HG03571 (cell line): ENCODE measurements around the gene C9orf72.
"Not testable (repeated sequence)": the region's sequence is repeated elsewhere in the genome, so short reads cannot be mapped to it uniquely, and the experiment has no call there.

ENCODE experiments used
- ATAC-seq: cut with Tn5 transposase; IDR thresholded peaks from one replicate; pipeline ENCODE4 v1.9.1; 2021; ENCODE audit not compliant: unreplicated experiment

Gene C9orf72, protein sequence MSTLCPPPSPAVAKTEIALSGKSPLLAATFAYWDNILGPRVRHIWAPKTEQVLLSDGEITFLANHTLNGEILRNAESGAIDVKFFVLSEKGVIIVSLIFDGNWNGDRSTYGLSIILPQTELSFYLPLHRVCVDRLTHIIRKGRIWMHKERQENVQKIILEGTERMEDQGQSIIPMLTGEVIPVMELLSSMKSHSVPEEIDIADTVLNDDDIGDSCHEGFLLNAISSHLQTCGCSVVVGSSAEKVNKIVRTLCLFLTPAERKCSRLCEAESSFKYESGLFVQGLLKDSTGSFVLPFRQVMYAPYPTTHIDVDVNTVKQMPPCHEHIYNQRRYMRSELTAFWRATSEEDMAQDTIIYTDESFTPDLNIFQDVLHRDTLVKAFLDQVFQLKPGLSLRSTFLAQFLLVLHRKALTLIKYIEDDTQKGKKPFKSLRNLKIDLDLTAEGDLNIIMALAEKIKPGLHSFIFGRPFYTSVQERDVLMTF

DNA sequence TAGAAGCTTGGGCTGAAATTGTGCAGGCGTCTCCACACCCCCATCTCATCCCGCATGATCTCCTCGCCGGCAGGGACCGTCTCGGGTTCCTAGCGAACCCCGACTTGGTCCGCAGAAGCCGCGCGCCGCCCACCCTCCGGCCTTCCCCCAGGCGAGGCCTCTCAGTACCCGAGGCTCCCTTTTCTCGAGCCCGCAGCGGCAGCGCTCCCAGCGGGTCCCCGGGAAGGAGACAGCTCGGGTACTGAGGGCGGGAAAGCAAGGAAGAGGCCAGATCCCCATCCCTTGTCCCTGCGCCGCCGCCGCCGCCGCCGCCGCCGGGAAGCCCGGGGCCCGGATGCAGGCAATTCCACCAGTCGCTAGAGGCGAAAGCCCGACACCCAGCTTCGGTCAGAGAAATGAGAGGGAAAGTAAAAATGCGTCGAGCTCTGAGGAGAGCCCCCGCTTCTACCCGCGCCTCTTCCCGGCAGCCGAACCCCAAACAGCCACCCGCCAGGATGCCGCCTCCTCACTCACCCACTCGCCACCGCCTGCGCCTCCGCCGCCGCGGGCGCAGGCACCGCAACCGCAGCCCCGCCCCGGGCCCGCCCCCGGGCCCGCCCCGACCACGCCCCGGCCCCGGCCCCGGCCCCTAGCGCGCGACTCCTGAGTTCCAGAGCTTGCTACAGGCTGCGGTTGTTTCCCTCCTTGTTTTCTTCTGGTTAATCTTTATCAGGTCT is at the start of gene C9orf72:
TSS of gene C9orf72 (minus strand) at position 564 of the 716 bp plus-strand sequence. CDS start 6,361 bp downstream, outside the sequence.
- peak; percentile 63 for ATAC-seq

DNA sequence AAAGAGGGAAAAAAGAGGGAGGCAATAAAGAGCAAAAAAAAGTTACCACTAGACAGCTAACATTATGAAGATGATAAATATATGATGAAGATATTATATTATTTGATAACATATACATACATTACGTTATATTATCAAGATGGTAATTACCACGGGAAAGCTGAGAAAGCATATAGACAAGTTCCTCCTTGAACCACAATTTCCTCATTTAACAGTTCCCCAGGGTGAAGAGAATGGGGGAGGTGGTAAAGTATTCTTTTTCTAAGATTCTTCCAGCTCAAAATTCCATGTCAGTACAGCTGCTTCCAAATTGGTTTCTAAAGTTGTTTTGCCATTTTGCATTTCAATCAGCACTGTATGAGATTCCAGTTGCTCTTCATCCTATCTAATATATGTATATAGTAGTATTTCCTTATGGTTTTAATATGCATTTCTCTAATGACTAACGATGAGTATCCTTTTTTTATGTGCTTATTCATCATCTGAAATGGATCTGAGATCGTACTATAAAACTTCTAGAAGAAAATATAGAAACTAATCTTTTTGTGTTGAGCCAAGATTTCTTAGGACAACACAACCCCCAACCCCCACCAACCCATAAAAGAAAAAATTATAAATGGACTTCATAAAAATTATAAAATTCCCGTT is 49.5 kb upstream of the C9orf72 start:
- no peak for ATAC-seq

DNA sequence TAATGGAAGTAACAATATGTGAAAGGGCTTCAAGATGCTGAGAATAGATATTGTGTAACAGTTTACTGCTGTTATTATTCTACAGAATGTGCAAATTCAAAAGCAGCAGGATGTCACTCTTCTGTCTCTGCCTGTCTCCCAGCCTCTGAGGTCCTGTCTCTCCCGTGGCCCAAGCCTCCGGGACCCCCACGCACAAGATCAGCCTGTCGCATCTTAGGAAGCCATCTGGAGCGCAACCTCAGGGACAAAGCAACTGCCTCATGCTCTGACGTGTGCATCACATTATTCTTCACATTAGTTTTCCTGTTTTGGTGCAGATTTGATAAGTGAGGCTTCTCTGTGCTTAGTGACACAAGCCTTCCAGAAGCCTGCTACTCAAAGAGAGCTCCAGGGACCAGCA is 46.5 kb upstream of the C9orf72 start:
- no peak for ATAC-seq

DNA sequence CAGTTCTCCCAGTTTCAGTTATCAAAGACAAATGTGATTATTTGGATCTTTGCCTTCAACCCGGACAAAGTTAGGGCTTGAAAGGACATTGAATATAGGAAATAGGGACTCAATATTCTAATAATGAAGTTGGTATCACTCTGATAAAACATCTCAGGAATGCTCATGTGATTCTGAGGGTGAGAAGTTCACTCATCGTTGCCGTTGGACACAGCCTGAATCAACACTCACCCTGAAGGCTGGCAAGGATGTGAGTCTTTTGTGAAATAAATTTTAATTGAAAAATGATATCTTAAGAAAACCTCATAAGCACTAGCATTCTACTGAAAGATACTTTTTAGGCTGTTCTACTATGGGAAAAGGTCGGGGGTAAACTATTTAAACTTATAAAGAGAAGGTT is 44.8 kb upstream of the C9orf72 start:
- ATAC-seq: no peak

DNA sequence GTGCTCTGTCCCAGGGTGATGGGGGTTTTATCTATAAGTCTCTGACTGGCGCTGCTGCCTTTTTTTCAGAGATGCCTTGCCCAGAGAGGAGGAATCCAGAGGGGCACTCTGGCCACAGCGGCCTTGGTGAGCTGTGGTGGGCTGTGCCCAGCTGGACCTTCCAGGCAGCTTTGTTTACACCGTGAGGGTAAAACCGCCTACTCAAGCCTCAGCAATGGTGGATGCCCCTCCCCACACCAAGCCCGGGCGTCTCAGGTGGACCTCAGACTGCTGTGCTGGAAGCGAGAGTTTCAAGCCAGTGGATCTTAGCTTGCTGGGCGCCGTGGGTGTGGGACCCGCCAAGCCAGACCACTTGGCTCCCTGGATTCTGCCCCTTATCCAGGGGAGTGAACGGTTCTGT is 41.3 kb upstream of the C9orf72 start:
- no peak for ATAC-seq

DNA sequence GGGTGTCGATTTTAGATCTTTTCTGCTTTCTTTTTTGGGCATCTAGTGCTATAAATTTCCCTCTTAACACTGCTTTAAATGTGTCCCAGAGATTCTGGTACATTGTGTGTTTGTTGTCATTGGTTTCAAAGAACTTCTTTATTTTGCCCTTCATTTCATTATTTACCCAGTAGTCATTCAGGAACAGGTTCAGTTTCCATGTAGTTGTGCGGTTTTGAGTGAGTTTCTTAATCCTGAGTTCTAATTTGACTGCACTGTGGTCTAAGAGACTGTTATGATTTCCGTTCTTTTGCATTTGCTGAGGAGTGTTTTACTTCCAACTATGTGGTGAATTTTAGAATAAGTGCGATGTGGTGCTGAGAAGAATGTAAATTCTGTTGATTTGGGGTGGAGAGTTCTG is 38.8 kb upstream of the C9orf72 start:
- ATAC-seq: not testable (repeated sequence)

DNA sequence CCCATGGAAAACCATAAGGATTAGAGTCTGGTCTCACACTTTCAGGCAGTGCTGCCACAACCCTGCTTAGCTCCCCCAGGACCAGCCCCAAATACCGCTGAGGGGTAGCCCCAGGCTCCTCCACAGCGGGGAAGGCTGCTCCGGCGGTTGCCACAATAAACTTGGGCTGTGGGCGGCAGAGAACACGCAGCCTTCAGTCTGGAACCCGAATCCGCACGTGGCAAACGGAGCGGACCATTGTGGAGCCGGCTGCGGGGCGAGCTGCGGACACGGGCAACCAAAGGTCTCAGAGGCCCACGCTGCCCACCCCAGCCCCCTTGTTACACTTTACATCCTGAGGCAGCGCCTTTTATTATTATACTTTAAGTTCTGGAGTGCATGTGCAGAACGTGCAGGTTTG is 37.3 kb upstream of the C9orf72 start:
- no peak for ATAC-seq

DNA sequence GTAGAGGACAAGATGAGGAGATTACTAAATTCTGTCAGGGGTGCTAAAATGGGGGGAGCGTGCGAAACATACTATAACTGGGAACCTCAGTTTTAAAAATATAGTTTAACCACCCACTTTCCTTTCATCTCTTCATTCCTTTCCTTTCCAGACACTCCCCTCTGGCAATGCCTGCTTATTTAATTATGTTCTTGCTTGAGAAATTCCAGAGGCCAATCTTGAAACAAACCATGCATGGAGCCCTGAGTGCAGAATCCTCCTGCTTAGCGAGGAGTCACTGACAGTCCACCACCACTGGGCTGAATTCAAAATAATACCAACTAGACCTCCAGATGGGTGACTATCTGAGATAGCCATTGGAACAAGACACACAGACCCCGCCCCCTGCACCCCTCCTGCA is 29.7 kb upstream of the C9orf72 start:
- no peak for ATAC-seq

DNA sequence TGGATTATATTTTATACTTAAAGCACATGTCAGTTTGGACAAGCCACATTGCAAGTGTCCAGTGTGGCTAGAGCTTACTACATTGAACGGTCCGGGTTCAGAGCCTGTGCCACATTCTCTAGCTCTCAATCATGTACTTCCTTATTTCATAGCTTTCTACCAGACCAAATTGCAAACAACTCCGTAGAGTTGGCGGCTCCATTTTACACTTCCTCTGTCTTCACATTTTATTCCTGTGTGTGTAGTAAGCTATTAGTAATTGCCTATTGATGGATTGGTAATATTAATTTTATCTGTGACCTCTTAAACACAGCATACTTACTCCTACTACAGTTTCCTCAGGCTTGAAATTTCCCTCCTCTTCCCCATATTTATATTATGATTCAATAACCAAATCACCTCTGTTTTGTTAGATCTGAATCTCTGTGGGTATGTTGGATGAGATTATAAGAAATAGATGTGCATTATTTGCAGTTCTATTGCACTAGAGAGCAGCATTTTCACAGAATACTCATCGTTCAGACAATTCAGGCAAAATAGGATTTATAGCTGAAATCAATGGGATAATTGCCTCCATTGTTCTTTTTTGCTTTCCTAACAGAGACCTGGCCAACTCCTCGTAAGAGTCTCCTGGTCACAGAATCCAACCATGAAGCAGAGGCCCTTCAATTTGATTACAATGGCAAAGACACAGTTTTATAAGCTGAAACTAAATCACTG is 29.0 kb upstream of the C9orf72 start:
- ATAC-seq: no peak

DNA sequence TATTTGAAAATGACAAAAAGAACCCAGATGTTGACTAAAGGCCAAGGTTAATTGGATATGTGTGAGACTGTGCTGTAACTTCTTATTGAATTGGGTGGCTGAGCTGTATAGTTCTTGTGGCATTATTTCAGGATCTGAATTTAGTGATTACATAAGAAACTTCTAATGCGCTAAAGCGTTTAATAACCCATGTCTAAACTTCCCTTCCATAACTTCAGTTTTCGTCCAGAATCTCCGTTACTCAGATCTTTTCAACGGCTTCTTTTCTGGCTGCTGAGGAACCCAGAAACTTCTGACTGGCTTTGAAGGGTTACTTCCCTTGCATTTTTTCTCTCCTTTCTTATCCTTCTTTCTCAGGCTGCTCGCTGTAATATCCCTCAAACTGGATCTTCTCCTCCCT is 28.1 kb upstream of the C9orf72 start:
- ATAC-seq: no peak

DNA sequence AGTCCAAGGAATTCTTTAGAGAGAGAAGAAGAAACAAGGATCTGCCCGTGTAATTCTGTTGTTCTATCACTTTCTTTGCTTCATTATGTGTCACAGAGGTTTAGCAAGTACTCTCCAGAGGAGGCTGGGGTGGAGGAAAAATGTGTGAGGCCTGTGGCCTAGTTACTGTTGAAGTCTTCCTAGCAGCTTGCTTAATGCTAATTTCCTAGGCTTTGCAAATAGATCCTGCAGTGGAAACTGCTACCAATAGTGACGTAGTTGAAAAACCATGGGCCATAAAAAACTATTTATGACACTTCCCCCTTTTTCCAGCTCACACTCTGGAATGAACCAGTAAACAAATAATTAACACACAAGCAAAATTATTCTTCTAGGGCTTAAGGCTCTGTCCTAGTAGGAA is 27.0 kb upstream of the C9orf72 start:
- no peak for ATAC-seq

DNA sequence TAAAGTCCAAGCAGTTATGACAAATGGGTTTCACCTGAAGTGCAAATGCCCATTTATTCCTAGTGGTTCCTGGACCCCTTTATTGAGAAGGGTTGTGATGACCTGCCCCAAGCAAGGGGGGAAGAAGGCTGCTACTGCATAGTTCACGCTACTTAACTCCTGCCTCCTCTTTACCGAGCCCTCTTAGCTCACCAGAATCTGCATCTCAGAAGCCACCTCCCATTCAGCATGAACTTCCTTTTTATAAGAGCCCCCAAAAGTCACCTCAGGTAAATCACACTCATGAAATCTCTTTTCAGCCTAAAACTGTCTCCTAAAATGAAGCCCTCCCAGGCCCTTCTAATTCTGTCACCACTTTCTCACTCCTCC is 26.6 kb upstream of the C9orf72 start:
- no peak for ATAC-seq

DNA sequence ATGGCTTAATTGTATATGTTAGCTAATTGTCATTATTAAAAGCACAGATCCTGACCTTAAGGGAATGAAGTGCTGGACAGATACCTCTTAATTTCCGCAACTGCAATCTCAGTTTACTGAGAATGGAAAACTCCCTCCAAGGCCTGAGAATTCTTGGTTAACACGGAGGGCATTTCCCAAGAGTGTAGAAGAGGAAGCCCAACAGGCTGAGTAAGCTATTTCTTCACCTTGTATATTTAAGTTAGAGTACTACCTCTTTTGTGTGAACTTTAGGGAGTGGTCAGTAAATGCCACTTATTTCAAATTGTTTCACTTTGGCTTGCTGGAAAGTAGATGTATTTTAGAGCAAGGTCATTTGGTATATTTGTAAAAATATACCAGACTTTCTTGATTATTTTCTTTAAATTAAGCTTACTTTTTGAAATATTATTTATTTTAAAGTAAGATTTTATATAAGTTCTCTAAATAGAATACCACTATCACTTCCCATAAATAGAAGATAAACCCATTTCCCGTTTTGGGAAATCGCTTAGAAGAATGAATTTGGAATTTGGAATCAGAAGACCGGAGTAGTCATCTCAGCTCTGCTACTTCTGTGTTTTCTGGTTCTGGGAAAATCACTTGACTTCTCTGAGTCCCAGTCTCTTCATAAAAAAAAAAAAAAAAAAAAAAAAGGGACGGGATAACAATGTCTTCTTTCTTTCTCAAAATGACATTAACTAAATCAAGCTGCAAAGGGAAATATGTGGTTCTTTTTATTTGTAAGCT is 26.0 kb upstream of the C9orf72 start:
- ATAC-seq: no peak

DNA sequence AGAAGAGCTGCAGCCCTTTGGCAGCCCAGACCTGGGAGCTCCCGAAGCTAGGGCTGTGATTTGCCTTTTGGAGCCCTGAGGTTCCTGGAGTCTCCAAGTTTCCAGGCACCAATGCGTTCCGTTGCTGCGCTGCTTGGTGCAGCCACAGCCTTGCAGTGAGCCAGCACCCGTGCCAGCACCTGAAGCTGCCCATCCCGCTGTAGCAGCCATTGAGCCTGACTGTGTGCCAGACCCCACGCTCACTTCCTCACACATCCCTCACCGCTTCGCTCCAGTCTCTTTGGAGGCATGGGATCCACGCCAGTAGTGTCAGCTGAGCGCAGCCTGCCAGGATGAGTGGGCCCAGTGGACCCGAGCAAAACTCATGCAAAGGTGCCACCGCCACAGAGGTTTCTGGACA is 22.5 kb upstream of the C9orf72 start:
- no peak for ATAC-seq

DNA sequence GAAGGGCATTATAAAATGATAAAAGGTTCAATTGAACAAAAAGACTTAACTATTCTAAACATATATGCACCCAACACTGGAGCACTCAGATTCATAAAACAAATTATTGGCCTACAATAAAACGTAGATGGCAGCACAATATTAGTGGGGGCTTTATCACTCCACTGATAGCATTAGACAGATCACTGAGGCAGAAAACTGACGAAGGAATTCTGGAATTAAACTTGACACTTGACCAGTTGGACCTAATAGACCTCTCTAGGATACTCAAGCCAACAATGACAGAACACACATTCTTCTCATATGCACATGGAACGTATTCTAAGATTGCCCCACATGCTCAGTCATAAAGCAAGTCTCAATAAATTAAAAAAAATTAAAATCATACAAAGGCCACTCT is 18.4 kb upstream of the C9orf72 start:
- ATAC-seq: no peak

DNA sequence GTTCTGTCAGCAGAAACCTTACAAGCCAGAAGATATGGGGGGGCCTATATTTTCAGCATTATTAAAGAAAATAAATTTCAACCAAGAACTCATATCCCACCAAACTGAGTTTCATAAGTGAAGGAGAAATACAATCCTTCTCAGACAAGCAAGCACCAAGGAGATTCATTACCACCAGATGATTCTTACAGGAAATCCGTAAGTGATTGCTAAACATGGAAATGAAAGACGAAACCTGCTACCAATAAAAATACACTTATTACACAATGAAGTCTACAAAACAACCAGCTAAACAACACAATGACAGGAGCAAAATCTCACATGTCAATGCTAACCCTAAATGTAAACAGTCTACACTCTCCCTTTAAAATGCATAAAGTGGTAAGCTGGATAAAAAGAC is 17.8 kb upstream of the C9orf72 start:
- no peak for ATAC-seq

DNA sequence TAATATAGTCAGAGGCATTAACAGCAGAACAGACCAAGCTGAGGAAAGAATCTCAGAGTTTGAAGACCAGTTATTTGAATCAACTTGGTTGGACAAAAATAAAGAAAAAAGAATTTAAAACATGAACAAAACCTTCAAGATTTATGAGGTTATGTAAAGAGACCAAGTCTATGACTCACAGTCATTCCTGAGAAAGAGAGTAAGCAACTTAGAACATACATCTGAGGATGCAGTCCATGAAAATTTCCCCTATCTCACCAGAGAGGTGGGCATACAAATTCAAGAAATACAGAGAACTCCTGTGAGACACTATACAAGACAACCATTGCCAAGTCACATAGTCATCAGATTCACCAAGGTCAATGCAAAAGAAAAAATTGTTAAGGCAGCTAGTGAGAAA is 17.4 kb upstream of the C9orf72 start:
- no peak for ATAC-seq

DNA sequence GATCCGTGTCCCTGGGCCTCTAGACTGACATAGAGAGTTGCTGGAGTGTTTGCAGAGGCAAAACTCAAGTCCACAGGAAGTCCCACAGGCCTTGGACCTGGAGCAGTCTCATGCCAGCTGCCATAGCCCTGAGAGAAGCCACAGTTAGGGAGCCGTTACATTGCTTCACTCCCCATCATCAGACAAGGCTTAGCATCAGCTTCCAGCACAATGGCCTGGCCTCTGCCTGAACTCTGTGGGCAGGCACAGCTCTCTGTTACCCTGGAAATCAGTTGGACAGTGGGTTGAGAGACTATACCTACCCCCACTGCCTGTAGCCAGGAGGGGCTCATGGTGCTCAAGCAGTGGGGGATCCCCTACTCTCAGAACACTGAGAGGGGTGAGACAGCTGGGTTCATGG is 16.2 kb upstream of the C9orf72 start:
- no peak for ATAC-seq

DNA sequence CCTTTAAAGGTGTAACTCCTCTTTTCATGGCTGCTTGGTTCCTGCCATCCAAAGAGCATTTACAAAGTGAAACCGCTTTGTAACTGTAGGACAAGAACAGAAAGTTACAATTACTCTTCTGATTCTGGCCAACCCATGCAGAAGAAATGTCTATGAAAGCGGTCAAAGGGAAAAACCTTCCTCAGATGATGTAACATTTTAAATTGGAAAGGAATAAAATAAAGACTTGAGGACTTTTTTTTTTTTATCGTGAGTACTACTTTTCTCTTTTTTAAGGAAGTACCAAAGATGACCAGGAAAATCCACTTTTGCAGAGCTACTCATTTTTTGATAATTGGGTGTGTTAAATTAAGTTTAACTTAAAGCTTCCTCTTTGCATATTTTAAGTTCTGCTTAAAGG is 13.0 kb upstream of the C9orf72 start:
- no peak for ATAC-seq

DNA sequence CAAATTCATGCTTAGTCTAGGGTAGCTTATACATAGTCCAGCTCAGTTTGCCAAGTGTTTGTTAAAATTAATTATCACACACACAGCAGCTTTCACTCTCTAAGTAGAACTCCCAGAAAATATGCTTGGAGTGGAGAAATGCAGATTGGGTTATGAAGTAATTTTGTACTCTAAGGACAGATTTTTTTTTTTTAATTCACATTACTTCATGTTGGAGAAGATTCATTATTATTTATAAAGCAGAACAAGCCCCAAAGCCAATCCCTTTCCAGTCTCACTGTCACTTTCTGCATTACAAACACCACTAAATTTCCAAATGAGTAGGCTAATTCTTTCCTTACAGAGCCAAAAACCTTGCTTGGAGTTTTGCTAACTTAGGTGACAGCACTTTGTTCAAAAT is 11.7 kb upstream of the C9orf72 start:
- ATAC-seq: no peak

DNA sequence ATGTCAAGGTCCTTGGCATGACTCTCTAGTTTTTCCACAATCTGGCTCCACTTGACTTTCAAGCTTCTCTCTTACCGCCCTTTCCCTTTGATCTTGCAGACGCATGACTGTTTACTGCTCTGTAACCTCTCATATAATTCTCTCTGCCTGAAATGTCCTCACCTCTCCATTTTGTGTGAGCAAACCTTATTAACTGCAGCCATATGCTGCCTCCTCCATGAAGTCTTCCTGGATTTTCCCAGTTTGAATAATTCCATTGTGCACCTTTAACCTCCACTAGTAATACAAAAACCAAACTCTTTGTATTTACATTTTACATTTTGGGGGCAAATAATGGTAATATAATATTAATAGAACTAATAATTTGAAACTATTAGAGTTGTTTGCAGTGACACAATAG is 9.5 kb upstream of the C9orf72 start:
- no peak for ATAC-seq
